Vagina (tissue), 2 donors: ENCODE data around the gene PTPRM.

ENCODE experiments used
- POLR2A ChIP-seq, 2 donors: fragments of 450-650 bp; IDR thresholded peaks; one replicate each; pipeline ENCODE4 v1.6.1; 2017; ENCODE audit warnings: antibody characterized with exemption in 2 of 2, mild to moderate bottlenecking in 2 of 2, moderate library complexity in 2 of 2
- POLR2AphosphoS5 ChIP-seq, 2 donors: sonication (generic); formaldehyde crosslinking; IDR thresholded peaks; one replicate each; pipeline ENCODE4 v1.9.0; 2017; ENCODE audit warnings: antibody characterized with exemption in 2 of 2, mild to moderate bottlenecking in 2 of 2, low read depth in 1 of 2; ENCODE audit not compliant: insufficient read depth in 1 of 2
- TF ChIP-seq, protein P1 (sequence below), 3 experiments: fragments of 450-650 bp in 2 of 3; fragments of 200-600 bp in 1 of 3; sonication (generic) in 1 of 3; IDR thresholded peaks; one replicate each; pipeline ENCODE4 v1.5.1; 2017 to 2019; ENCODE audit warnings: antibody characterized with exemption in 3 of 3, mild to moderate bottlenecking in 2 of 3, moderate library complexity in 2 of 3

DNA sequence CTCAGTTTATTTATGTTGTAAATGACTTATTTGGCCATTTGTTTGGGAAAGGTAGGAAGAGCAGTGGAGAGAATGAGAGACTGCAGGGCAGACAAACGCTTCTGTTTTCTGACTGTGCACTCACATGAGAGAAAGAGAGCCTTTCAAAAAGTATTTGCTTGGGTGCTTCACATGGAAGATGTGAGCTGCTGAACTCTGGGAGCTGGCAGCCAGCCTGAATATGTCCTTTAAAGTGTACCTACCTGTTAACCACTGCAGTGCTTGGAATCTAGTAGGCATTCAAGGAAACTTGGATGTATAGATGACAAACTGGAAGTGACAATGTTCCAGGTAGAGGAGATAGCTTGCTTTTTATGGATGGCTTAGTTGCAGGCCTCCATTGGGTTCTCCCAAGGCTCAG is 68.8 kb downstream of the PTPRM start:
- TF ChIP-seq POLR2A (IDR thresholded peaks at IDR 0.05) (no peak), POLR2AphosphoS5 (IDR thresholded peaks at IDR 0.05; ENCODE audit: insufficient read depth in 1 of 2, low read depth in 1 of 2) (no peak)
- TF ChIP-seq, protein P1, sequence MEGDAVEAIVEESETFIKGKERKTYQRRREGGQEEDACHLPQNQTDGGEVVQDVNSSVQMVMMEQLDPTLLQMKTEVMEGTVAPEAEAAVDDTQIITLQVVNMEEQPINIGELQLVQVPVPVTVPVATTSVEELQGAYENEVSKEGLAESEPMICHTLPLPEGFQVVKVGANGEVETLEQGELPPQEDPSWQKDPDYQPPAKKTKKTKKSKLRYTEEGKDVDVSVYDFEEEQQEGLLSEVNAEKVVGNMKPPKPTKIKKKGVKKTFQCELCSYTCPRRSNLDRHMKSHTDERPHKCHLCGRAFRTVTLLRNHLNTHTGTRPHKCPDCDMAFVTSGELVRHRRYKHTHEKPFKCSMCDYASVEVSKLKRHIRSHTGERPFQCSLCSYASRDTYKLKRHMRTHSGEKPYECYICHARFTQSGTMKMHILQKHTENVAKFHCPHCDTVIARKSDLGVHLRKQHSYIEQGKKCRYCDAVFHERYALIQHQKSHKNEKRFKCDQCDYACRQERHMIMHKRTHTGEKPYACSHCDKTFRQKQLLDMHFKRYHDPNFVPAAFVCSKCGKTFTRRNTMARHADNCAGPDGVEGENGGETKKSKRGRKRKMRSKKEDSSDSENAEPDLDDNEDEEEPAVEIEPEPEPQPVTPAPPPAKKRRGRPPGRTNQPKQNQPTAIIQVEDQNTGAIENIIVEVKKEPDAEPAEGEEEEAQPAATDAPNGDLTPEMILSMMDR (IDR thresholded peaks at IDR 0.05), result no peak
